Colon (tissue), 2 donors: ENCODE measurements around the gene PCNX1.
"Not testable (repeated sequence)": the region's sequence is repeated elsewhere in the genome, so short reads cannot be mapped to it uniquely, and the experiment has no call there.

Experiments used
- FAIRE-seq: peaks from 2 replicates; lab custom pipeline; 2012; peaks lifted over from hg19 to GRCh38; lab: Jason Lieb, UNC
- donor health status: control.
- donor health status: control.

The PCNX1 gene

DNA sequence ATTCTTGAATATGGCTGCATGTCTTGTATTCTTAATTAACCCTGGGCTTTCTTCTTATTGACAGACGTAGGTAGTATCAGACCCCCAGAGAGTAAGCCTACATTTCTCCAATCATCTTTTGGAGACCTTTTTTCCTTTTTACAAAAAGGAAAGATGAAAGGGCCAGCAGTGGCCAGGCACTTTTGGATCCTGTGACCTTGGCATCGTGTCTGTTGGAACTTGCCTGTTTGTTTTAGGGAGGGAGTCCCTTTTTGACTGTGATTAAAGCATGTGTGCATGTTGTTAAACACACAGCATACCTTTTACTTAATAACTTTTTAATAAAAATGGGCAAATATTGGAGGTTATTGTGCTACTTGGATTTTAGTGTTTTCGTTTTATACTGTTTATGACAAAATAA is 57.2 kb downstream of the PCNX1 start:
- no peak for FAIRE-seq

GRCh38 chr14:70971560-70971959 is 64.3 kb downstream of the PCNX1 start:
- FAIRE-seq = no peak

DNA sequence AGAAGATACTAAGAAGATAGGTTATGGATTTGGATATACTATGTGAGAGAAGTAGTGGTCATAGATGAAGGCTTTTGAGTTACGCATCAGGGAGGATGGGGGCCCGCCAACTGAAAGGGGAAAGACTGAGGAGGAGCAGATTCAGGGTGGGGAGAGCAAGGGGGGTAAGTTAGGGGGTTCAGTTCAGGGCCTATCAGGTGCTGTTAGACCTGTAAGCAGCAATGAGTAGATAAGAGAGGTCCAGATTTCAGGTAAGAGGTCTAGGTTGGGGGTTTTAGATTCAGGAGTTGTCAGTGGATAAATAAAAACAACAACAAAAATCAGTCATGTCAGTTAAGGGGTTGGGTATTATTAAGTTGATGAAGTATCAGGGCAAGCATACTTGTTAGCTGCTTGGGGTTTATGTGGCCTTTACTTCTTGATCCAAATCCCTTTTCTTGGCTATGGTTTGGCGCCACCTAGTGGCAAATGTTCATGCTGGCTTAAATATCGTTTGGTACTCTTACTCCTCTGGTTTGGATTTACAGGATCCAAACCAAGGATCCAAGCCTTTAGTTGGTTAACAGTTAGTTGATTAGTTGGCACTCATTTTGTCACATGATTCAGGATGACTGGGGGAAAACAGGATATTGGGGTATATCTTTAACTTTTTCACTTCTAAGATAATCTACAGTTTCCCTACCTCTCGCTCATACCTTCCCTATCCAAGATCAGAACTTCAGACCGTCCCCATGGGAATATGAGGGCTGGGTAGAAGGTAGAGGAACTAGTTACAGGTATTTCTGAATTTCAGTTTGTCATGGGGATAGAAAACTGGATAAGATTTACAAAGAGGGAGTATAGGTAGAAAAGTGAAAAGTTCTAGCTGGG is 65.1 kb downstream of the PCNX1 start:
- no peak for FAIRE-seq

DNA sequence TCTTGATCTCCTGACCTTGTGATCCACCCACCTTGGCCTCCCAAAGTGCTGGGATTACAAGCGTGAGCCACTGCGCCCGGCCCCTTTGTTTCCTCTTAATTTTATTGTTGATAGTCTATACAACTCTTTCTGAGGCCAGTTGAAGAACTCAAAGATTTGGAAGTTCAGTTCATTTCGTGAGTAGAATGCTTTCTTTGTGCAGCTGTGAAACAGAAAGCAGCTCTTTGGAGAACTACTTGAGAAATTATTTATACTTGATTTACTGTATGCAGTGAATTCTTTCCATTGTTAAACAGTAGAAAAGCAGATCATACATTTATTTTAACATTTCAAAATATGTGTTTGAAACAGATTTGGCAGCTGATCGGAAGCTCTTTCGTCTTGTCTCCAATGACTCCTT is 69.3 kb downstream of the PCNX1 start:
- FAIRE-seq = no peak

- FAIRE-seq = no peak
These were observed 74.0 kb downstream of the PCNX1 start for GRCh38 chr14:70981000-70981952.

GRCh38 chr14:70982200-70982599 is 74.9 kb downstream of the PCNX1 start:
- FAIRE-seq = no peak

- FAIRE-seq = no peak
These were observed 79.8 kb downstream of the PCNX1 start for GRCh38 chr14:70987041-70987440.

DNA sequence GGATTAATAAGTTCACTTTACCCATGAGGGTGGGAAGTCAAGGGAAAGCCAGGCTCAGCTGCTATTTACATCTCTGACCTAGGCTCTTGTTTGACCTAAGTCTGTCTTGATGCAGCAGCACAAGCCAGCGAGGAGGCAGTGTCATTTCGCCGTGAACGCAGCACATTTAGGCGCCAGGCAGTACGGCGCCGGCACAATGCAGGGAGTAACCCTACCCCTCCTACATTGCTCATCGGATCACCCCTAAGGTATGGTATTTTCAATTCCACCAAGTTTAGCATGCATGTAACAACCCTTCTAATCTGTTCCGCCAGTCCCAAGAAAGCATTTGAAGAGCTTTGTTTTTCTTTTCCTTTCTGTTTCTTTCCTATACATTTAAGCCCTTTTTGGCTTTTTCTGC is 81.2 kb downstream of the PCNX1 start:
- no peak for FAIRE-seq

GRCh38 chr14:70993931-70994330 is 86.7 kb downstream of the PCNX1 start:
- FAIRE-seq = no peak

GRCh38 chr14:70995211-70995610 is 88.0 kb downstream of the PCNX1 start:
- no peak for FAIRE-seq

GRCh38 chr14:70995671-70996070 is 88.4 kb downstream of the PCNX1 start:
- FAIRE-seq = no peak

- no peak for FAIRE-seq
These were observed 91.9 kb downstream of the PCNX1 start for GRCh38 chr14:70999117-70999516.

DNA sequence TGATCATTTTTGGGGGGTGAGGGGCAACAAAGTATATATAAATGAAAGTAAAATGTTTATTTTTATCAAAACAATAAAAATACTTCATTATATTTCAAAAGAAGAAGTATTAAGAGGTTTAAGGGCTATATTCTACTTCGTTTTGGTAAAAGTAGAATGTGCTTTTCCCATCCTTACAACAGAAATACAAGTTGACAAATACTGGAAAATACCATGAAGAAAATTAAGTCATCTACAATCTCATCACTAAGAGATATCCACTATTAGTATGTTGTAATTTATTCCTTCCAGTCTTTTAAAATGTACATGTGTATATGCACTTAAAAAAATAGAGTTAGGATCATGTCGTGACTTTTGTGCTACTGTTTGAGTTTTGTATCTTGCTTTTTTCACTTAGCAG is 92.8 kb downstream of the PCNX1 start:
- no peak for FAIRE-seq

DNA sequence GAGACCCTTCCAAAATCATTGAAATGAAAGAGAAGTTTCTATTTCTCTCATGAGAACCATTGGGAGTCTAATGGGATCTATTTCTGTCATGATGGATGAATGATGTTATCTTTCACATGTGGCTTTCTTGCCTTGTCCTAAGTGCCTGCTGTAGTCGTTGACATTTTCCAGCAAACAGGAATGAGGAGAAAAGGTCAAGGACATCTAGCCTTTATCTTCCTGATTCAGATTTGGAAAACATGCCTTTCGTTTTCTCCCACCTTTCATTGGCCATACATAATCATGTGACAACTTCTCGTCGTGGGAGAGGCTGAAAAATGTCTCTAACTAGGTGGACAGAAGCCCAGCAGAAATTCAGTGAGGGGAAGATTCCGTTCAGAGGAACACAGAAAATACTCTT is 94.5 kb downstream of the PCNX1 start:
- no peak for FAIRE-seq

GRCh38 chr14:71003156-71003555 is 95.9 kb downstream of the PCNX1 start:
- FAIRE-seq = no peak

DNA sequence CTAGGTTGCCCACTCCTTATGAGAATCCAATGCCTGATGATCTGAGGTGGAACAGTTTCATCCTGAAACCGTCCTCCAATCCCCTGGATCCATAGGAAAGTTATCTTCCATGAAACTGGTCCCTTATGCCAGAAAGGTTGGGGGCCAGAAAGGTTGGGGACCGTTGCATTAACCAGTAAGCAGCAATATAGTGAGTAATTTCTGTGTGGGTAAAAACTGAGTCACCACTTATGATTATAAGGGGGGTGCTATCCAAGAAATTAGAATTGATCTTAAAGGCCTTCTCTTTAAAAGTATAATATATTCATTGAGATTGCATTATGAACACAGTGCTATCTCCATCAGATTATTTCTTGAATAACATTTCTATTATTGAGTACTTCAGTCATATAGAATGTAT is 97.2 kb downstream of the PCNX1 start:
- FAIRE-seq = no peak

- FAIRE-seq = no peak
These were observed 97.8 kb downstream of the PCNX1 start for GRCh38 chr14:71005076-71005475.

GRCh38 chr14:71006200-71006563 is 98.9 kb downstream of the PCNX1 start:
- no peak for FAIRE-seq

GRCh38 chr14:71011479-71011878 is 104.2 kb downstream of the PCNX1 start:
- no peak for FAIRE-seq

DNA sequence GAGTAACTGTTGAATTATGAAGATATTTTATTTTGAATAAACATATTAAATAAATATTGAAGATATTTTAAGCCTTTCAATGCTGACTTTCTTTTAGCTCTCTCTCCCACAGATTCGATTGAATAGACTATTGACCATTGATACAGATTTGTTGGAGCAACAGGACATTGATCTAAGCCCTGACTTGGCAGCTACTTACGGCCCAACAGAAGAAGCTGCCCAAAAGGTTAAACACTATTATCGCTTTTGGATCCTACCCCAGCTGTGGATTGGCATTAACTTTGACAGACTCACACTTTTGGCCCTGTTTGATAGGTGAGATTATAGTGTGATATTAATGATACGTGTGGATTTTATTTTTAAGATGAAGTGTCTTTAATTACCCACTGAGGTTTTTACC is 105.6 kb downstream of the PCNX1 start:
- FAIRE-seq = no peak

GRCh38 chr14:71013551-71014192 is 106.4 kb downstream of the PCNX1 start:
- FAIRE-seq = no peak

- FAIRE-seq = not testable (repeated sequence)
These were observed 112.7 kb downstream of the PCNX1 start for GRCh38 chr14:71019917-71020316.
